C4-2B (cell line): ENCODE measurements around the gene TMEM128.

ENCODE experiments used
- ZFX ChIP-seq: fragments of 450-650 bp; IDR thresholded peaks from 2 replicates; pipeline ENCODE4 v1.6.1; 2017
- TF ChIP-seq, protein P1 (sequence below): fragments of 450-650 bp; conservative IDR thresholded peaks from 2 replicates; pipeline ENCODE4 v1.5.1; 2017; ENCODE audit warnings: mild to moderate bottlenecking

DNA sequence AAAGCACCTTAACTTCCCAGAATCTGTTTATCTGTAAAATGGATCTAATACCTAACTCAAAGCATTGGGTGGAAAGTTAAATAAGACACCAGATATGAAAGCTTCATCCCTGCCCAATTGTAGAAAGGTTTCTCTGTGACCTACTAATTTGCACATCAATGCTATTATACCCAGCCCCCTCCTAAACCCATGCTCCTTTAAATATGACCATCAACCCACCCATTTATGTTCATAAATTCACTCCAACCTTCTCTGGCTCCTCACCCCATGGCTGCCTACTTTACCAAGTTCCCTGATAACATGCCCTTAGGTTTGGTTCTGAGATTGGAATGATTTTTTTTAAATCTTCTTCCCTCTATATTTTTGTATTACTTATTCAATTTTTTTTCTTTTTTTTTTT is 40.1 kb upstream of the TMEM128 start:
- TF ChIP-seq, protein P1, sequence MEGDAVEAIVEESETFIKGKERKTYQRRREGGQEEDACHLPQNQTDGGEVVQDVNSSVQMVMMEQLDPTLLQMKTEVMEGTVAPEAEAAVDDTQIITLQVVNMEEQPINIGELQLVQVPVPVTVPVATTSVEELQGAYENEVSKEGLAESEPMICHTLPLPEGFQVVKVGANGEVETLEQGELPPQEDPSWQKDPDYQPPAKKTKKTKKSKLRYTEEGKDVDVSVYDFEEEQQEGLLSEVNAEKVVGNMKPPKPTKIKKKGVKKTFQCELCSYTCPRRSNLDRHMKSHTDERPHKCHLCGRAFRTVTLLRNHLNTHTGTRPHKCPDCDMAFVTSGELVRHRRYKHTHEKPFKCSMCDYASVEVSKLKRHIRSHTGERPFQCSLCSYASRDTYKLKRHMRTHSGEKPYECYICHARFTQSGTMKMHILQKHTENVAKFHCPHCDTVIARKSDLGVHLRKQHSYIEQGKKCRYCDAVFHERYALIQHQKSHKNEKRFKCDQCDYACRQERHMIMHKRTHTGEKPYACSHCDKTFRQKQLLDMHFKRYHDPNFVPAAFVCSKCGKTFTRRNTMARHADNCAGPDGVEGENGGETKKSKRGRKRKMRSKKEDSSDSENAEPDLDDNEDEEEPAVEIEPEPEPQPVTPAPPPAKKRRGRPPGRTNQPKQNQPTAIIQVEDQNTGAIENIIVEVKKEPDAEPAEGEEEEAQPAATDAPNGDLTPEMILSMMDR = no peak
- no peak for TF ChIP-seq ZFX
